ENCODE measurements around the gene DCAF8L2.
"Not testable (repeated sequence)": the region's sequence is repeated elsewhere in the genome, so short reads cannot be mapped to it uniquely, and the experiment has no call there.

The DCAF8L2 gene

GRCh38 chrX:27590044-27590443 is at the start of gene DCAF8L2:
Gene DCAF8L2 (plus strand): TSS chrX:27590344. CDS start chrX:27746896, 156,552 bp downstream.
- DNase-seq = no peak

- DNase-seq = not testable (repeated sequence)
Observed at GRCh38 chrX:27541161-27541560, 49.0 kb upstream of the DCAF8L2 start.

- DNase-seq = no peak
Observed at GRCh38 chrX:27548624-27549023, 41.5 kb upstream of the DCAF8L2 start.

GRCh38 chrX:27549688-27550087 is 40.5 kb upstream of the DCAF8L2 start:
- no peak for DNase-seq

GRCh38 chrX:27555514-27555913 is 34.6 kb upstream of the DCAF8L2 start:
- no peak for DNase-seq

- DNase-seq = no peak
Observed at GRCh38 chrX:27565992-27566391, 24.2 kb upstream of the DCAF8L2 start.

- no peak for DNase-seq
Observed at GRCh38 chrX:27571164-27571563, 19.0 kb upstream of the DCAF8L2 start.

GRCh38 chrX:27575565-27575964 is 14.6 kb upstream of the DCAF8L2 start:
- no peak for DNase-seq

- no peak for DNase-seq
Observed at GRCh38 chrX:27583976-27584375, 6.2 kb upstream of the DCAF8L2 start.

- DNase-seq = no peak
Observed at GRCh38 chrX:27591938-27592337, 1.8 kb downstream of the DCAF8L2 start.

- DNase-seq = no peak
Observed at GRCh38 chrX:27597508-27597907, 7.4 kb downstream of the DCAF8L2 start.

GRCh38 chrX:27598312-27598711 is 8.2 kb downstream of the DCAF8L2 start:
- DNase-seq = no peak

- no peak for DNase-seq
Observed at GRCh38 chrX:27599928-27600327, 9.8 kb downstream of the DCAF8L2 start.

GRCh38 chrX:27600686-27601085 is 10.5 kb downstream of the DCAF8L2 start:
- no peak for DNase-seq

GRCh38 chrX:27608671-27609070 is 18.5 kb downstream of the DCAF8L2 start:
- DNase-seq = no peak

GRCh38 chrX:27619459-27619858 is 29.3 kb downstream of the DCAF8L2 start:
- no peak for DNase-seq

- no peak for DNase-seq
Observed at GRCh38 chrX:27619975-27620374, 29.8 kb downstream of the DCAF8L2 start.

GRCh38 chrX:27622883-27623282 is 32.7 kb downstream of the DCAF8L2 start:
- no peak for DNase-seq

- no peak for DNase-seq
Observed at GRCh38 chrX:27626066-27626465, 35.9 kb downstream of the DCAF8L2 start.

- no peak for DNase-seq
Observed at GRCh38 chrX:27633328-27633727, 43.2 kb downstream of the DCAF8L2 start.

GRCh38 chrX:27656581-27656980 is 66.4 kb downstream of the DCAF8L2 start:
- DNase-seq = no peak

- DNase-seq = no peak
Observed at GRCh38 chrX:27660878-27661277, 70.7 kb downstream of the DCAF8L2 start.

GRCh38 chrX:27671234-27671633 is 81.1 kb downstream of the DCAF8L2 start:
- no peak for DNase-seq

GRCh38 chrX:27674491-27674890 is 84.3 kb downstream of the DCAF8L2 start:
- no peak for DNase-seq

- no peak for DNase-seq
Observed at GRCh38 chrX:27675493-27675892, 85.3 kb downstream of the DCAF8L2 start.

GRCh38 chrX:27679281-27679680 is 89.1 kb downstream of the DCAF8L2 start:
- DNase-seq = no peak
